KMS-11 (cell line): ENCODE measurements around the gene CD55.

Source experiments
- H2AFZ ChIP-seq: fragments of 200-600 bp; sonication (generic); 2 replicates; pipeline ENCODE4 v1.6.1; 2016; ENCODE audit warnings: antibody characterized with exemption, mixed run types, low read depth
- H3K27ac ChIP-seq: fragments of 200-600 bp; sonication (generic); 2 replicates; pipeline ENCODE4 v1.6.1; 2016; ENCODE audit warnings: mild to moderate bottlenecking, mixed run types
- H3K27me3 ChIP-seq: fragments of 200-600 bp; sonication (generic); 2 replicates; pipeline ENCODE4 v1.6.1; 2017; ENCODE audit warnings: mild to moderate bottlenecking, low read depth, mixed run types, moderate library complexity; ENCODE audit not compliant: insufficient read depth
- H3K36me3 ChIP-seq: fragments of 200-600 bp; sonication (generic); 2 replicates; pipeline ENCODE4 v1.6.1; 2017; ENCODE audit warnings: mild to moderate bottlenecking, mixed run types; ENCODE audit not compliant: insufficient read depth
- H3K4me1 ChIP-seq: fragments of 200-600 bp; sonication (generic); 2 replicates; pipeline ENCODE4 v1.6.1; 2016; ENCODE audit warnings: mild to moderate bottlenecking, low read depth, mixed run types; ENCODE audit not compliant: poor library complexity, severe bottlenecking
- H3K4me2 ChIP-seq: fragments of 200-600 bp; sonication (generic); 2 replicates; pipeline ENCODE4 v1.7.0; 2016; ENCODE audit warnings: mild to moderate bottlenecking, mixed run types
- H3K4me3 ChIP-seq: fragments of 200-600 bp; sonication (generic); IDR thresholded peaks from 2 replicates; pipeline ENCODE4 v1.6.1; 2017; ENCODE audit warnings: low read depth, low read length, mixed read lengths; ENCODE audit not compliant: insufficient read depth
- H3K79me2 ChIP-seq: fragments of 200-600 bp; sonication (generic); 2 replicates; pipeline ENCODE4 v1.6.1; 2016; ENCODE audit warnings: low read depth, mixed run types; ENCODE audit not compliant: insufficient read depth
- H3K9ac ChIP-seq: fragments of 200-600 bp; sonication (generic); 2 replicates; pipeline ENCODE4 v1.6.1; 2016; ENCODE audit warnings: mild to moderate bottlenecking, mixed run types
- H4K20me1 ChIP-seq: fragments of 200-600 bp; sonication (generic); 2 replicates; pipeline ENCODE4 v1.6.1; 2016; ENCODE audit warnings: mild to moderate bottlenecking, mixed run types; ENCODE audit not compliant: insufficient read depth
- CTCF ChIP-seq: fragments of 200-600 bp; sonication (generic); conservative IDR thresholded peaks from 2 replicates; pipeline ENCODE4 v1.6.1; 2017; ENCODE audit warnings: low read depth, mild to moderate bottlenecking, antibody characterized with exemption, low read length, moderate library complexity, mixed read lengths

The CD55 gene

GRCh38 chr1:207405814-207406213 lies 84.3 kb downstream of the CD55 start:
- H4K20me1 ChIP-seq = no peaks in the 10 kb centered on the region
- no peak overlapping the region for H3K4me2 ChIP-seq
- H3K79me2 ChIP-seq = no peaks in the 10 kb centered on the region
- peaks cover 7% of the 10 kb centered on the region for H3K4me1 ChIP-seq
- H3K27me3 ChIP-seq = no peaks in the 10 kb centered on the region
- no peak overlapping the region for H2AFZ ChIP-seq
- TF ChIP-seq CTCF = no peak
- no peak overlapping the region for H3K9ac ChIP-seq
- no peaks in the 10 kb centered on the region for H3K36me3 ChIP-seq
- H3K4me3 ChIP-seq = no peak overlapping the region
- no peak overlapping the region for H3K27ac ChIP-seq

GRCh38 chr1:207407655-207408260 lies 86.3 kb downstream of the CD55 start:
- H3K27ac ChIP-seq = no peak overlapping the region
- no peaks in the 10 kb centered on the region for H3K27me3 ChIP-seq
- H3K9ac ChIP-seq = no peak overlapping the region
- H3K4me1 ChIP-seq = peaks cover 16% of the 10 kb centered on the region
- no peaks in the 10 kb centered on the region for H3K79me2 ChIP-seq
- no peak overlapping the region for H3K4me3 ChIP-seq
- H2AFZ ChIP-seq = no peak overlapping the region
- no peaks in the 10 kb centered on the region for H4K20me1 ChIP-seq
- no peaks in the 10 kb centered on the region for H3K36me3 ChIP-seq
- TF ChIP-seq CTCF = no peak
- H3K4me2 ChIP-seq = no peak overlapping the region
